Smooth muscle cell (in vitro differentiated cells): Measurements from ENCODE around the gene TRPV3. TPM values are rescaled to one million over a fixed set of nuclear protein-coding genes. Genes with fewer than 3 reads are reported as not detected.

Experiments used
- DNase-seq: peaks from one replicate; lab custom pipeline; 2025; ENCODE audit not compliant: unreplicated experiment; lab: John Stamatoyannopoulos, UW
- H2AFZ ChIP-seq: fragments of 200-600 bp; sonication (generic); 2 replicates; pipeline ENCODE4 v1.6.0; 2016; ENCODE audit warnings: antibody characterized with exemption, low read depth, mild to moderate bottlenecking
- H3F3A ChIP-seq: fragments of 200-600 bp; sonication (generic); 2 replicates; pipeline ENCODE4 v1.6.0; 2017; ENCODE audit warnings: antibody characterized with exemption, low read depth
- H3K27ac ChIP-seq: fragments of 200-600 bp; sonication (generic); 2 replicates; pipeline ENCODE4 v1.5.1; 2016; ENCODE audit warnings: low read depth, mild to moderate bottlenecking
- H3K27me3 ChIP-seq: fragments of 200-600 bp; sonication (generic); 2 replicates; pipeline ENCODE4 v1.6.1; 2016; ENCODE audit warnings: low read depth, mild to moderate bottlenecking
- H3K36me3 ChIP-seq: fragments of 200-600 bp; sonication (generic); 2 replicates; pipeline ENCODE4 v1.5.1; 2016; ENCODE audit warnings: low read depth
- H3K4me1 ChIP-seq: fragments of 200-600 bp; sonication (generic); 2 replicates; pipeline ENCODE4 v1.5.1; 2016; ENCODE audit warnings: low read depth
- H3K4me2 ChIP-seq: fragments of 200-600 bp; sonication (generic); 2 replicates; pipeline ENCODE4 v1.6.0; 2016; ENCODE audit warnings: mild to moderate bottlenecking
- H3K4me3 ChIP-seq: fragments of 200-600 bp; sonication (generic); 2 replicates; pipeline ENCODE4 v1.5.1; 2016; ENCODE audit warnings: mild to moderate bottlenecking
- H3K79me2 ChIP-seq: fragments of 200-600 bp; sonication (generic); 2 replicates; pipeline ENCODE4 v1.6.0; 2016; ENCODE audit warnings: low read depth, mild to moderate bottlenecking
- H3K9ac ChIP-seq: fragments of 200-600 bp; sonication (generic); 2 replicates; pipeline ENCODE4 v1.6.0; 2016; ENCODE audit warnings: low read depth
- H3K9me3 ChIP-seq: fragments of 200-600 bp; sonication (generic); replicated peaks from 2 replicates; pipeline ENCODE4 v1.5.1; 2016; ENCODE audit warnings: low read depth
- H4K20me1 ChIP-seq: fragments of 200-600 bp; sonication (generic); 2 replicates; pipeline ENCODE4 v1.6.0; 2016; ENCODE audit warnings: low read depth
- CTCF ChIP-seq: fragments of 200-600 bp; sonication (generic); IDR thresholded peaks from 2 replicates; pipeline ENCODE4 v1.5.1; 2017; ENCODE audit warnings: borderline replicate concordance, mild to moderate bottlenecking, antibody characterized with exemption; ENCODE audit not compliant: insufficient read depth, poor library complexity, severe bottlenecking
- WGBS: methylation state at CpG from one replicate; pipeline ENCODE4 v1.1.7; 2016; ENCODE audit warnings: low lambda C conversion rate; 5-methylcytosine and 5-hydroxymethylcytosine counted together
- polyA plus RNA-seq: library from polyadenylated mRNA; unstranded; fragments of >200 nt; fragmentation: Nextera tagmentation; extraction: Ambion mirVana; gene quantifications from 2 replicates; pipeline ENCODE4 v1.2.1, GENCODE V29; 2016
- total RNA-seq: library from RNA; depleted of rRNA; stranded (reverse); fragments of >200 nt; gene quantifications from 2 replicates; pipeline ENCODE4 v1.2.3, GENCODE V29; 2014

Gene TRPV3
- total and polyA plus RNA-seq, 2 experiments from 2014 or later, result 0.53 to 6.4 TPM

DNA sequence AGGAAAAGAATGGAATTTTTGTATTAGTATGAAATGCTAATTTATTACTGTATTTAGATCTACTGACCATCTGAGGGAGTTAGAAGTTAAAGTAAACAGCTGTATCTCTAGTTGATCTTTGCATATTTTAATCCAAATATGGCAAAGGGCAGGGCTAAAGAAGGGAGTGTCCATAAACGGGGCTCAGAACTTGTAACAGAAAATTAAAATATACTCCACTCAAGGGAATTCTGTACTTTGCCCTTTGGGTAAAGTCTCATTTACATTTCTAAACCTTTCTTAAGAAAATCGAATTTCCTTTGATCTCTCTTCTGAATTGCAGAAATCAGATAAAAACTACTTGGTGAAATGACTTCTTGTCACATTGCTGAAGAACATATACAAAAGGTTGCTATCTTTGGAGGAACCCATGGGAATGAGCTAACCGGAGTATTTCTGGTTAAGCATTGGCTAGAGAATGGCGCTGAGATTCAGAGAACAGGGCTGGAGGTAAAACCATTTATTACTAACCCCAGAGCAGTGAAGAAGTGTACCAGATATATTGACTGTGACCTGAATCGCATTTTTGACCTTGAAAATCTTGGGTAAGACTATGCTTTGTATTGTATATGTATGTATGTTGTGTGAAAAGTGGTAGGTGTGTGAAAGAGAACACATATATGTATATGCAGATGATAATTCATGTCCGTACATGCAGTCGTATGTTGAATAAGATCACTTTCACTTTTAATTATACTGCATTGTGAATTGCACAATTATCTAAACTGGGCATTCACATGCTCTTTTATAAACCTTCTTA is 81.6 kb downstream of the TRPV3 start, which contains the start of gene ASPA:
Gene ASPA, plus strand, starts transcription at position 186 of the 799 bp plus-strand sequence. Its CDS starts 163 bp downstream, at position 349.
- no peak within 1 kb of the TSS for H2AFZ ChIP-seq
- no peaks in the 10 kb centered on the region for H4K20me1 ChIP-seq
- H3K9ac ChIP-seq, result no peak within 1 kb of the TSS
- no peak for DNase-seq
- H3K4me3 ChIP-seq, result no peak within 1 kb of the TSS
- H3K27ac ChIP-seq, result no peak within 1 kb of the TSS
- no peaks in the 10 kb centered on the region for H3F3A ChIP-seq
- H3K79me2 ChIP-seq, result no peaks in the 10 kb centered on the region
- H3K36me3 ChIP-seq, result no peaks in the 10 kb centered on the region
- 86% methylated on average over 7 of the region's 7 CpGs for WGBS
- TF ChIP-seq CTCF, result no peak
- no peak within 1 kb of the TSS for H3K4me2 ChIP-seq
- H3K27me3 ChIP-seq, result no peaks in the 10 kb centered on the region
- no peaks in the 10 kb centered on the region for H3K9me3 ChIP-seq
- no peaks in the 10 kb centered on the region for H3K4me1 ChIP-seq

DNA sequence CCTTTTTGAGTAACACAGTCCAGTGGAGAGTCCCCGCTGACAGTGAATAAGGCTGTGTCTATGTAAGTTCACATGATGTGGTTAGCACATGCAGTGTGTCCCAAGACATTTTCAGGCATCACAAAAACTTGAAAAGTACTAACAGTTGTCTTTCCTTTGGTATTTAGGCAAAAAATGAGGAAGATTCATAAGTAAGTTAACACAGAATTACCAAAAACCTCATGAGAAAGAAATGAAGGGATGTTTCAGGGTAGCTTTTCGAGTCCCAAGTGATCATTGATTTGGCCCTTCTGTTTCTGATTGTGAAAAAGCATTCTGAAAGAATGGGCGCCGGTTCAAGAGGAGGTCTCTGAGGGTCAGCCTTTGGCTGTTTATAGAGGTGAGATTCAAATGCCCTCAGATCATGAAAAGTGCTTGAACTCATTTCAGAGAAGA is 82.3 kb downstream of the TRPV3 start:
- H3K79me2 ChIP-seq, result no peaks in the 10 kb centered on the region
- TF ChIP-seq CTCF, result no peak
- H3K4me1 ChIP-seq, result no peaks in the 10 kb centered on the region
- no peaks in the 10 kb centered on the region for H3F3A ChIP-seq
- no peaks in the 10 kb centered on the region for H3K9me3 ChIP-seq
- no peak overlapping the region for H3K4me2 ChIP-seq
- H3K4me3 ChIP-seq, result no peak overlapping the region
- WGBS, result 91% methylated on average over 4 of the region's 4 CpGs
- no peak overlapping the region for H2AFZ ChIP-seq
- no peak overlapping the region for H3K9ac ChIP-seq
- H4K20me1 ChIP-seq, result no peaks in the 10 kb centered on the region
- H3K27me3 ChIP-seq, result no peaks in the 10 kb centered on the region
- H3K27ac ChIP-seq, result no peak overlapping the region
- DNase-seq, result no peak
- H3K36me3 ChIP-seq, result no peaks in the 10 kb centered on the region

DNA sequence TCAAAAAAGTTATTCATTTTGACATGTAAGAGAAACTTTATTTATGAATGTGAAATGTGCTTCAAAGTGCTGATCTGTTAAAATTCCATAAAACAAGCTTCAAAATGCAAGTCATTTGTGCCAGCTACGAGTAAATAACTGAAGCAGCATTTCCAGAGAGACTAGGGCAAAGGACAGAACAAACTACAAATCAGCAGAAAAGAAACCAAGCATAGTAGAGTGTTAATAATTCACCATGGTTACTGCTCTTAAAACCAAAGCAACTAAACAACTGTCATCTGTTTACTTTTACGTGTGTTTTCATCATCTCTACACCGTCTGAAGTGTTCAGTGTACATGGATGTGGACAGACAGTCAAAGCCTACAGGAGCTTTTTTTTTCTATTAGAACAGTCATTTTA is 83.4 kb downstream of the TRPV3 start:
- no peak for TF ChIP-seq CTCF
- no peaks in the 10 kb centered on the region for H3F3A ChIP-seq
- H2AFZ ChIP-seq, result peak overlapping the region; percentile 4
- no peaks in the 10 kb centered on the region for H3K27me3 ChIP-seq
- H3K9me3 ChIP-seq, result no peaks in the 10 kb centered on the region
- H3K36me3 ChIP-seq, result no peaks in the 10 kb centered on the region
- H3K4me3 ChIP-seq, result no peak overlapping the region
- H3K4me2 ChIP-seq, result no peak overlapping the region
- no peak overlapping the region for H3K27ac ChIP-seq
- no peaks in the 10 kb centered on the region for H4K20me1 ChIP-seq
- no peaks in the 10 kb centered on the region for H3K79me2 ChIP-seq
- H3K9ac ChIP-seq, result no peak overlapping the region
- no peak for DNase-seq
- H3K4me1 ChIP-seq, result no peaks in the 10 kb centered on the region
- 54% methylated on average over 3 of the region's 3 CpGs for WGBS

GRCh38 chr17:3472137-3472536 is 85.5 kb downstream of the TRPV3 start:
- H3K27me3 ChIP-seq, result no peaks in the 10 kb centered on the region
- H3K36me3 ChIP-seq, result no peaks in the 10 kb centered on the region
- H3K4me1 ChIP-seq, result no peaks in the 10 kb centered on the region
- no peak overlapping the region for H2AFZ ChIP-seq
- WGBS, result 96% methylated on average over 21 of the region's 21 CpGs
- H3K9ac ChIP-seq, result no peak overlapping the region
- H3F3A ChIP-seq, result no peaks in the 10 kb centered on the region
- no peak overlapping the region for H3K27ac ChIP-seq
- no peaks in the 10 kb centered on the region for H3K9me3 ChIP-seq
- no peak for TF ChIP-seq CTCF
- H3K4me3 ChIP-seq, result no peak overlapping the region
- DNase-seq, result no peak
- no peak overlapping the region for H3K4me2 ChIP-seq
- H3K79me2 ChIP-seq, result no peaks in the 10 kb centered on the region
- no peaks in the 10 kb centered on the region for H4K20me1 ChIP-seq
